Ascending aorta (tissue), 2 donors: ENCODE results near the gene TAGLN2. TPM values are rescaled to one million over a fixed set of nuclear protein-coding genes. Genes with fewer than 3 reads are reported as not detected.

Experiments
- DNase-seq, 2 donors: peaks; one replicate each; pipeline ENCODE4 v3.0.0-alpha.2; 2019; ENCODE audit warnings: low spot score in 2 of 2
- H3K27ac ChIP-seq, 2 donors: fragments of 200-600 bp; sonication (generic); one replicate each; pipeline ENCODE4 v1.5.1; 2016 to 2017; ENCODE audit warnings: mild to moderate bottlenecking in 1 of 2
- H3K27me3 ChIP-seq: fragments of 200-600 bp; sonication (generic); one replicate; pipeline ENCODE4 v1.5.1; 2017
- H3K36me3 ChIP-seq, 2 donors: fragments of 200-600 bp; sonication (generic); one replicate each; pipeline ENCODE4 v1.5.1; 2016
- H3K4me1 ChIP-seq, 2 donors: fragments of 200-600 bp; sonication (generic); one replicate each; pipeline ENCODE4 v1.5.1; 2016 to 2017; ENCODE audit warnings: mild to moderate bottlenecking in 1 of 2
- H3K4me3 ChIP-seq, 2 donors: fragments of 200-600 bp; sonication (generic); one replicate each; pipeline ENCODE4 v1.5.1; 2016 to 2017; ENCODE audit warnings: mild to moderate bottlenecking in 1 of 2
- H3K9me3 ChIP-seq, 2 donors: fragments of 200-600 bp; sonication (generic); one replicate each; pipeline ENCODE4 v1.5.1; 2016
- intact Hi-C: fragments of 100-400 bp; cut with DNase I; formaldehyde crosslinking; loops from one replicate; pipeline ENCODE4 v1.15.1; 2023
- total RNA-seq: library from RNA; depleted of rRNA; stranded (reverse); fragments of >200 nt; gene quantifications from one replicate; pipeline ENCODE4 v1.1.0, GENCODE V29; 2016
- TF ChIP-seq, protein P1 (sequence below), 3 experiments: fragments of 200-600 bp in 2 of 3; fragments of 450-650 bp in 1 of 3; sonication (generic) in 2 of 3; IDR thresholded peaks; one replicate each; pipeline ENCODE4 v1.5.1; 2016 to 2019; ENCODE audit warnings: antibody characterized with exemption in 3 of 3, mild to moderate bottlenecking in 1 of 3, moderate library complexity in 1 of 3

The TAGLN2 gene
- total RNA-seq, 1 donor from 2014 or later: 363 TPM

GRCh38 chr1:159953536-159954515 lies 28.5 kb upstream of the TAGLN2 start, which contains the start of gene SLAMF9:
Gene SLAMF9, minus strand, starts transcription at chr1:159954237. Its CDS starts 100 bp downstream, at chr1:159954137.
- H3K4me1 ChIP-seq: no peaks in the 10 kb centered on the region
- no peaks in the 10 kb centered on the region for H3K9me3 ChIP-seq
- DNase-seq: peak in 1 of 2 donors; percentile 43
- TF ChIP-seq, protein P1, sequence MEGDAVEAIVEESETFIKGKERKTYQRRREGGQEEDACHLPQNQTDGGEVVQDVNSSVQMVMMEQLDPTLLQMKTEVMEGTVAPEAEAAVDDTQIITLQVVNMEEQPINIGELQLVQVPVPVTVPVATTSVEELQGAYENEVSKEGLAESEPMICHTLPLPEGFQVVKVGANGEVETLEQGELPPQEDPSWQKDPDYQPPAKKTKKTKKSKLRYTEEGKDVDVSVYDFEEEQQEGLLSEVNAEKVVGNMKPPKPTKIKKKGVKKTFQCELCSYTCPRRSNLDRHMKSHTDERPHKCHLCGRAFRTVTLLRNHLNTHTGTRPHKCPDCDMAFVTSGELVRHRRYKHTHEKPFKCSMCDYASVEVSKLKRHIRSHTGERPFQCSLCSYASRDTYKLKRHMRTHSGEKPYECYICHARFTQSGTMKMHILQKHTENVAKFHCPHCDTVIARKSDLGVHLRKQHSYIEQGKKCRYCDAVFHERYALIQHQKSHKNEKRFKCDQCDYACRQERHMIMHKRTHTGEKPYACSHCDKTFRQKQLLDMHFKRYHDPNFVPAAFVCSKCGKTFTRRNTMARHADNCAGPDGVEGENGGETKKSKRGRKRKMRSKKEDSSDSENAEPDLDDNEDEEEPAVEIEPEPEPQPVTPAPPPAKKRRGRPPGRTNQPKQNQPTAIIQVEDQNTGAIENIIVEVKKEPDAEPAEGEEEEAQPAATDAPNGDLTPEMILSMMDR (IDR thresholded peaks at IDR 0.05): no peak
- H3K27ac ChIP-seq: no peak within 1 kb of the TSS
- H3K27me3 ChIP-seq: no peaks in the 10 kb centered on the region
- intact Hi-C loops: no loop called here
- no peak within 1 kb of the TSS for H3K4me3 ChIP-seq
- H3K36me3 ChIP-seq: no peaks in the 10 kb centered on the region

DNA sequence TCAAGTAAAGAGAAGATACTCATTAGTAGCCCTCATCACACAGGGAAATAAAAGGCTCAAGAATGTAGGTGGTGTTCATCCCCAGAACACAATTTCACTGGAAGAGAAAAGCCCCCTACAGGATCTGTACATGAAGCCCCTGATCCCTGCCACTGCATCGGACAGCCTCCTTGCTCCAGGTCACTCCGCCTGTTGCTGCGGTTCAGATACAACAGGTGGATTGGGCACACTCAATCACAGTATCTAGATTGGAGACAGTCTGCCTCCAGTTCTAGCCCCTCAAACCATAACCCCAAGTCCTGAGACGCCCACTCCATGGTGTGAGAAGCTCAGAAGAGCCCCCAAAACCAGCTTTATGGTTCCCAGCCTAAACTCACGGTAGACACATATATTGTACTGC lies 27.6 kb upstream of the TAGLN2 start:
- intact Hi-C loops: no loop called here
- H3K9me3 ChIP-seq: no peaks in the 10 kb centered on the region
- TF ChIP-seq, protein P1 (IDR thresholded peaks at IDR 0.05): no peak
- H3K27ac ChIP-seq: no peak overlapping the region
- H3K27me3 ChIP-seq: no peaks in the 10 kb centered on the region
- DNase-seq: peak in 1 of 2 donors; percentile 18
- no peaks in the 10 kb centered on the region for H3K4me1 ChIP-seq
- H3K4me3 ChIP-seq: no peak overlapping the region
- no peaks in the 10 kb centered on the region for H3K36me3 ChIP-seq

GRCh38 chr1:159951551-159951950 lies 26.2 kb upstream of the TAGLN2 start:
- no peak overlapping the region for H3K4me3 ChIP-seq
- no peaks in the 10 kb centered on the region for H3K36me3 ChIP-seq
- DNase-seq: peak in 1 of 2 donors; percentile 58
- TF ChIP-seq, protein P1 (IDR thresholded peaks at IDR 0.05): no peak
- H3K9me3 ChIP-seq: no peaks in the 10 kb centered on the region
- no peaks in the 10 kb centered on the region for H3K27me3 ChIP-seq
- H3K27ac ChIP-seq: no peak overlapping the region
- no peaks in the 10 kb centered on the region for H3K4me1 ChIP-seq
- intact Hi-C loops: no loop called here

- no peak overlapping the region for H3K27ac ChIP-seq
- peaks cover 0 to under 1% of the 10 kb centered on the region in 2 donors for H3K4me1 ChIP-seq
- no peaks in the 10 kb centered on the region for H3K9me3 ChIP-seq
- H3K36me3 ChIP-seq: no peaks in the 10 kb centered on the region
- intact Hi-C loops: no loop called here
- H3K4me3 ChIP-seq: no peak overlapping the region
- DNase-seq: no peak
- H3K27me3 ChIP-seq: no peaks in the 10 kb centered on the region
- TF ChIP-seq, protein P1 (IDR thresholded peaks at IDR 0.05): no peak
These were observed 25.7 kb upstream of the TAGLN2 start for GRCh38 chr1:159951016-159951415.

DNA sequence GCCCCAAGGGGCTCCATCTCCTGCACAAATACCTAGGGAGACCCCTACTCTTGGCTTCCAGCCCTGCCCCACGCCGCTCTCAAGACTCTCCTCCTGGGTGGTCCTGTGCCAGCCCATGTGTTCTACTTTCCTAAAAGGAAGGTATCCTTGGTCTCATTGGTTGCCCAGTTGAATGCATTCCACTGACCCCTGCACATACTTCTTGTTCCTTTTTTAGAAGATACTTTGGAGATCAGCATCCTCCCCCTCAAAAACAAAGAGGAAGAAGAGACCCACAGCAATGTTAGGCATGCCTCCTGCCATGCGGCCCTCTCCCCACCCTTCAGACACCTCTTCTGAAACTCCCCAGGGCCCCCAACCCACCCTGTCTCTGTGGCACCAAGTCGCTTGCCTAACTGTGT lies 24.7 kb upstream of the TAGLN2 start:
- no peak overlapping the region for H3K27ac ChIP-seq
- no peaks in the 10 kb centered on the region for H3K27me3 ChIP-seq
- DNase-seq: no peak
- H3K4me1 ChIP-seq: peaks cover 0 to 11% of the 10 kb centered on the region in 2 donors
- H3K36me3 ChIP-seq: no peaks in the 10 kb centered on the region
- H3K4me3 ChIP-seq: no peak overlapping the region
- TF ChIP-seq, protein P1 (IDR thresholded peaks at IDR 0.05): no peak
- intact Hi-C loops: loop anchor here (5.0 kb wide), 1 partner anchor 153 kb away; no protein-coding TSS in a partner anchor
- H3K9me3 ChIP-seq: no peaks in the 10 kb centered on the region
